HG03442 (cell line): ENCODE measurements around the gene ZNF419.

ENCODE experiments used
- ATAC-seq: cut with Tn5 transposase; IDR thresholded peaks from one replicate; pipeline ENCODE4 v1.9.1; 2021; ENCODE audit warnings: mild to moderate bottlenecking, moderate library complexity; ENCODE audit not compliant: unreplicated experiment

The ZNF419 gene

DNA sequence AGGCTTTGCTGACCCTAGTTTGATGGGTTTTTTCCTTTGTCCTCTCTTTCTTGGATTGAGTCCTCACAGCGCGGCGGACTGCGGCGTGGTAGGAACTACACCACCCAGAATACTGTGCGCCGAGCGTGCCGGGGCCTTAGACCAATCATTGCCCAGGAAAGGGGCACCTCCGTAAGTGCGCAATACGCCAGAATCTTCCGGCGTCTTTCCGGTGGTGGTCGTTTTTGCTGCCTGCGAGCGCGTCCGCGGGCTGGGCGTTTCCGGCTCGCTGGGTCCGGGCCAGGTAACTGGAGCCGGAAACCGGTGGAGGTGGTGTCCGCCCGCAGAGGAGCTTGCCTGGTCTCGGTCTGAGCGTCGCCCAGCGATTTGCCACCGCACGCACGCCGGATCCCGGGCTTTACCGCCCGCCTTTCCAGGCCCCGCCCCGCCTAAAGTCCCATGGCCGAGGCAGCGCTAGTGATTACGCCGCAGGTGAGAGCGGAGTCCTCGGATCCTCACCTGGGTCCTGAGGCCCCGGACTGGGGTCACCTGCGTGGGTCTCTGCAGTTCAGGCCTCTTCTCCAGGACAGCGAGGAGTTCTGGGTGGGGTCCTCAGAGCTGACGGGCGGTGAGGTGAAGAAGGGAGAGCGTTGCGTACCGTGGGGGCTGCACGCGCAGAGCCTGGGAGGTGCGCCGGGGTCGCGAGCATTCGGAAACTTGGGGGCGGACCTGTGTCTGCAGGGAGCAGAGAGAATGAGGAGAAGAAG is 39.8 kb downstream of the ZNF419 start, which contains the start of gene ZNF549:
Gene ZNF549, plus strand, starts transcription at position 221 of the 746 bp plus-strand sequence. Its CDS starts 218 bp downstream, at position 439.
- ATAC-seq: peak; percentile 97

DNA sequence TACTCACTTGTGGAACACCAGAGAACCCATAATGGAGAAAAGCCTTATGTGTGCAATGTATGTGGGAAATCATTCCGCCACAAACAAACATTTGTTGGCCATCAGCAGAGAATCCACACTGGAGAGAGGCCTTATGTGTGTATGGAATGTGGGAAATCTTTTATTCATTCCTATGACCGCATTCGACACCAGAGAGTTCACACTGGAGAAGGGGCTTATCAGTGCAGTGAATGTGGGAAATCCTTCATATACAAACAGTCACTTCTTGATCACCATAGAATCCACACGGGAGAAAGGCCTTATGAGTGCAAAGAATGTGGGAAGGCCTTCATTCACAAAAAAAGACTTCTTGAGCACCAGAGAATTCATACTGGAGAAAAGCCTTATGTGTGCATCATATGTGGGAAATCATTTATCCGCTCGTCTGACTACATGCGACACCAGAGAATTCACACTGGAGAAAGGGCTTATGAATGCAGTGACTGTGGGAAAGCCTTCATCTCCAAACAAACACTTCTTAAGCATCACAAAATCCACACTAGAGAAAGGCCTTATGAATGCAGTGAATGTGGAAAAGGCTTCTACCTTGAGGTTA is 50.5 kb downstream of the ZNF419 start:
- no peak for ATAC-seq
